ENCODE measurements around the gene CAMK1D.

Gene CAMK1D

GRCh38 chr10:12681252-12681651 lies 331.9 kb downstream of the CAMK1D start:
- DNase-seq (ENCODE audit: extremely low read depth in 1 of 2, low read depth in 1 of 2): no peak

GRCh38 chr10:12684784-12685183 lies 335.4 kb downstream of the CAMK1D start:
- DNase-seq (ENCODE audit: extremely low read depth in 1 of 2, low read depth in 1 of 2): no peak

GRCh38 chr10:12685261-12686058 lies 336.1 kb downstream of the CAMK1D start:
- DNase-seq (ENCODE audit: extremely low read depth in 1 of 2, low read depth in 1 of 2): no peak

- DNase-seq (ENCODE audit: extremely low read depth in 1 of 2, low read depth in 1 of 2): no peak
Observed at GRCh38 chr10:12687996-12688395, 338.6 kb downstream of the CAMK1D start.

GRCh38 chr10:12689893-12690292 lies 340.5 kb downstream of the CAMK1D start:
- no peak for DNase-seq (ENCODE audit: extremely low read depth in 1 of 2, low read depth in 1 of 2)

GRCh38 chr10:12690525-12691126 lies 341.3 kb downstream of the CAMK1D start:
- DNase-seq (ENCODE audit: extremely low read depth in 1 of 2, low read depth in 1 of 2): no peak

- DNase-seq (ENCODE audit: extremely low read depth in 1 of 2, low read depth in 1 of 2): no peak
Observed at GRCh38 chr10:12691596-12691995, 342.2 kb downstream of the CAMK1D start.

- no peak for DNase-seq (ENCODE audit: extremely low read depth in 1 of 2, low read depth in 1 of 2)
Observed at GRCh38 chr10:12697764-12698163, 348.4 kb downstream of the CAMK1D start.

GRCh38 chr10:12699258-12699700 lies 349.9 kb downstream of the CAMK1D start:
- no peak for DNase-seq (ENCODE audit: extremely low read depth in 1 of 2, low read depth in 1 of 2)

- no peak for DNase-seq (ENCODE audit: extremely low read depth in 1 of 2, low read depth in 1 of 2)
Observed at GRCh38 chr10:12699781-12700556, 350.6 kb downstream of the CAMK1D start.

- DNase-seq (ENCODE audit: extremely low read depth in 1 of 2, low read depth in 1 of 2): no peak
Observed at GRCh38 chr10:12700557-12700874, 351.2 kb downstream of the CAMK1D start.

- no peak for DNase-seq (ENCODE audit: extremely low read depth in 1 of 2, low read depth in 1 of 2)
Observed at GRCh38 chr10:12701696-12702095, 352.3 kb downstream of the CAMK1D start.

- no peak for DNase-seq (ENCODE audit: extremely low read depth in 1 of 2, low read depth in 1 of 2)
Observed at GRCh38 chr10:12702215-12702770, 352.9 kb downstream of the CAMK1D start.

- no peak for DNase-seq (ENCODE audit: extremely low read depth in 1 of 2, low read depth in 1 of 2)
Observed at GRCh38 chr10:12703126-12703525, 353.8 kb downstream of the CAMK1D start.

- no peak for DNase-seq (ENCODE audit: extremely low read depth in 1 of 2, low read depth in 1 of 2)
Observed at GRCh38 chr10:12703813-12704212, 354.5 kb downstream of the CAMK1D start.

GRCh38 chr10:12704488-12704887 lies 355.1 kb downstream of the CAMK1D start:
- no peak for DNase-seq (ENCODE audit: extremely low read depth in 1 of 2, low read depth in 1 of 2)

GRCh38 chr10:12705943-12706342 lies 356.6 kb downstream of the CAMK1D start:
- DNase-seq (ENCODE audit: extremely low read depth in 1 of 2, low read depth in 1 of 2): no peak

GRCh38 chr10:12707461-12708185 lies 358.3 kb downstream of the CAMK1D start:
- peak in 1 of 2 donors; percentile 48 for DNase-seq (ENCODE audit: extremely low read depth in 1 of 2, low read depth in 1 of 2)

- DNase-seq (ENCODE audit: extremely low read depth in 1 of 2, low read depth in 1 of 2): no peak
Observed at GRCh38 chr10:12709000-12709401, 359.7 kb downstream of the CAMK1D start.

- no peak for DNase-seq (ENCODE audit: extremely low read depth in 1 of 2, low read depth in 1 of 2)
Observed at GRCh38 chr10:12709521-12709963, 360.2 kb downstream of the CAMK1D start.

GRCh38 chr10:12710157-12710556 lies 360.8 kb downstream of the CAMK1D start:
- no peak for DNase-seq (ENCODE audit: extremely low read depth in 1 of 2, low read depth in 1 of 2)
